HUES48 (cell line): Measurements from ENCODE around the gene ATG2B.

ENCODE experiments used
- H3K27ac ChIP-seq: one replicate; pipeline ENCODE4 v1.7.0; 2013; ENCODE audit warnings: low read depth, low read length, inconsistent platforms
- H3K27me3 ChIP-seq: 2 replicates; pipeline ENCODE4 v1.6.1; 2013; ENCODE audit warnings: mild to moderate bottlenecking, low read length; ENCODE audit not compliant: control insufficient read depth, insufficient read depth
- H3K36me3 ChIP-seq: 2 replicates; pipeline ENCODE4 v1.6.1; 2013; ENCODE audit warnings: low read length; ENCODE audit not compliant: control insufficient read depth, insufficient read depth
- H3K4me1 ChIP-seq: 2 replicates; pipeline ENCODE4 v1.6.1; 2013; ENCODE audit warnings: mild to moderate bottlenecking, low read length; ENCODE audit not compliant: control insufficient read depth, insufficient read depth
- H3K4me3 ChIP-seq: 2 replicates; pipeline ENCODE4 v1.5.1; 2013; ENCODE audit warnings: mild to moderate bottlenecking, low read depth, low read length
- H3K9ac ChIP-seq: 2 replicates; pipeline ENCODE4 v1.6.1; 2013; ENCODE audit warnings: mild to moderate bottlenecking, low read depth, low read length, moderate library complexity
- H3K9me3 ChIP-seq: 2 replicates; pipeline ENCODE4 v1.6.1; 2013; ENCODE audit warnings: low read length; ENCODE audit not compliant: control insufficient read depth, insufficient read depth

Gene ATG2B

DNA sequence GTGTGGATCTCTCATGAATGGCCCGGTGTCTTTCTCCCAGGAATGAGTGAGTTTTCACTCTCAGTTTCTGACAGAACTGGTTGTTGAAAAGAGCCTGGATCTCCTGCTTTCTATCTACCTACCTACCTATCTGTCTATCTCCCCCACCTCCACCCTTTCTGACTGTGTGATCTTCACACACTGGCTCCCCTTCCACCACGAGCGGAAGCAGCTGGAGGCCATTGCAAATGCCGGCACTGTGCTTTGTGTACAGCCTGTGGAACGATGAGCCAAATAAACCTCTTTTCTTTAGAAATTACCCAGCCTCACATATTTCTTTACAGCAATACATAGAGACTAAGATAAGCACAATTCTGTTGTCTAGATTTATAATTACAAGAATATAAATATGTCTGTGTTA is 7.4 kb upstream of the ATG2B start:
- H3K9me3 ChIP-seq: no peaks in the 10 kb centered on the region
- no peaks in the 10 kb centered on the region for H3K27me3 ChIP-seq
- no peak overlapping the region for H3K9ac ChIP-seq
- H3K36me3 ChIP-seq: peaks cover 13% of the 10 kb centered on the region; the same call in 1 of the 2 replicates
- no peak overlapping the region for H3K4me3 ChIP-seq
- 0 out of 2 replicates have a peak, but pooled peaks cover 6% of the 10 kb centered on the region for H3K4me1 ChIP-seq
- H3K27ac ChIP-seq: no peak overlapping the region

GRCh38 chr14:96368534-96368933 is 5.4 kb upstream of the ATG2B start:
- Histone ChIP-seq H3K27ac (no peak overlapping the region), H3K9ac (no peak overlapping the region), H3K27me3 (no peaks in the 10 kb centered on the region), H3K36me3 (peaks cover 12% of the 10 kb centered on the region; the same call in 1 of the 2 replicates), H3K4me3 (no peak overlapping the region), H3K9me3 (no peaks in the 10 kb centered on the region), H3K4me1 (peaks cover 13% of the 10 kb centered on the region; the same call in 1 of the 2 replicates)

DNA sequence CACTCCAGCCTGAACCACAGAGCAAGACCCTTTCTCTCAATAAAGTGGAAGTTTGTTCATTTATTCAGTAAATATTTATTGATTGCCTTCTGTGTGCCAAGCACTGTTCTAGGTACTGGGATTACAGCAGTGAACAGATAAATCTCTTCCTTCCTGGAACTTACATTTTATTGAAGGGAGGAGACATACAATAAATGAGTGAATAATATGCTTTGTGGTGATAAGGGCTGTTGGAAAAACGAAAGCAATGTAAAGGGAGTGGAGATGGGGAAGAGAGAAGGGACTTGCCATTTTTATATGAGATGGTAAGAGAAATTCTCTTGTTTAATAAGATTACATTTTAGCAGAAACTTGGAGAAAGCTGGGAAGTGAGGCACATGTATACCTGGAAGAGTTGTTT is 1.8 kb upstream of the ATG2B start:
- Histone ChIP-seq H3K27me3 (no peaks in the 10 kb centered on the region), H3K36me3 (peaks cover 12% of the 10 kb centered on the region; the same call in 1 of the 2 replicates), H3K9ac (no peak overlapping the region), H3K4me1 (peaks cover 33% of the 10 kb centered on the region), H3K27ac (no peak overlapping the region), H3K9me3 (no peaks in the 10 kb centered on the region), H3K4me3 (peak overlapping the region; percentile 91)

- Histone ChIP-seq H3K36me3 (0 out of 2 replicates have a peak, but pooled peaks cover 5% of the 10 kb centered on the region), H3K9me3 (no peaks in the 10 kb centered on the region), H3K9ac (peak overlapping the region; percentile 45), H3K4me3 (peak overlapping the region; percentile 91), H3K27me3 (no peaks in the 10 kb centered on the region), H3K4me1 (peaks cover 30% of the 10 kb centered on the region), H3K27ac (peak overlapping the region; percentile 70)
Measured at GRCh38 chr14:96363751-96364336, 703 bp upstream of the ATG2B start.

GRCh38 chr14:96362071-96362964 is 823 bp downstream of the ATG2B start:
- no peaks in the 10 kb centered on the region for H3K27me3 ChIP-seq
- H3K27ac ChIP-seq: peak overlapping the region; percentile 86
- H3K4me1 ChIP-seq: peaks cover 31% of the 10 kb centered on the region
- peak overlapping the region; percentile 91 for H3K4me3 ChIP-seq
- 0 out of 2 replicates have a peak, but pooled peaks cover 5% of the 10 kb centered on the region for H3K36me3 ChIP-seq
- H3K9me3 ChIP-seq: no peaks in the 10 kb centered on the region
- H3K9ac ChIP-seq: peak overlapping the region; percentile 39; the same call in 1 of the 2 replicates

DNA sequence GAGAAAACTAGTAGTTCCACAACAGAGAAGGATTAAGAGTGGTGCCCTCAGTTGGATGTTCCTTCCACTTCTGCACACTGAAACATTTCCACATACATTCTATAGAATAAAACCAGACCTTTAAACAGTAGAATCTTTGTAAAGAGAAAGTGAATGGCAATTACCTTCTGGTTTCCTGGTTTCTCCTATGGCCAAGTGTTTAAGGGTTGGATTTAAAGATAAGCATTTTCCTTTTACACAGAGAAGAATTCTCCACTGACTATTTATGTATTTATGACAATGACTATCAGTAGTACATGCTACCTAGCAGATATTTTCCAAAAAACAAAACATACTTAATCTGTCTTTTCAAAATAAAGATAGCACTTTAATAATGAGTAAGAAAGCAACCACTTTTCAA is 3.2 kb downstream of the ATG2B start:
- Histone ChIP-seq H3K9me3 (no peaks in the 10 kb centered on the region), H3K36me3 (0 out of 2 replicates have a peak, but pooled peaks cover 3% of the 10 kb centered on the region), H3K4me1 (peaks cover 43% of the 10 kb centered on the region), H3K27ac (no peak overlapping the region), H3K27me3 (no peaks in the 10 kb centered on the region), H3K4me3 (no peak overlapping the region), H3K9ac (no peak overlapping the region)

DNA sequence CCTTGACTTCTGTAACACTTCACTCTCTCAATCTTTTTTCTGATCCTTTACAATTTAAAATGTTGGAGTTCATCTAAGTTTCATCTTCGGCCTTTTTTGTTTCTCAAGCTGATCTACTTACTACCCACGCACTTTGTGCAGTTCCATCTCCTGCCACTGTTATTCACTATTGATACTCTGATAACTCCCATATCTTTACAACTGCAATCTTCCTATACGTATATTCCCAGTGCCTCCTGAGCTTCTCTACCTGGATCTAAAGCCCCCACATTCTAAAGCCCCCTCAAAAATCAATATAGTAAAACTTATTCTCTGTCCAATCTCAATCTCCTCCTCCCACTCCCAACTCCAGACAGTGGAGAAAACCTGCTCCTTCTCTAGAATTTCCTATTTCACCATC is 5.9 kb downstream of the ATG2B start:
- H3K4me3 ChIP-seq: no peak overlapping the region
- H3K27me3 ChIP-seq: no peaks in the 10 kb centered on the region
- H3K9ac ChIP-seq: no peak overlapping the region
- H3K4me1 ChIP-seq: peaks cover 35% of the 10 kb centered on the region
- no peaks in the 10 kb centered on the region for H3K9me3 ChIP-seq
- no peak overlapping the region for H3K27ac ChIP-seq
- no peaks in the 10 kb centered on the region for H3K36me3 ChIP-seq

GRCh38 chr14:96354246-96354645 is 8.9 kb downstream of the ATG2B start:
- Histone ChIP-seq H3K9me3 (no peaks in the 10 kb centered on the region), H3K27ac (no peak overlapping the region), H3K9ac (no peak overlapping the region), H3K4me1 (peaks cover 29% of the 10 kb centered on the region), H3K36me3 (no peaks in the 10 kb centered on the region), H3K27me3 (no peaks in the 10 kb centered on the region), H3K4me3 (no peak overlapping the region)

GRCh38 chr14:96352708-96353107 is 10.4 kb downstream of the ATG2B start:
- Histone ChIP-seq H3K9me3 (no peaks in the 10 kb centered on the region), H3K4me3 (no peak overlapping the region), H3K27ac (no peak overlapping the region), H3K4me1 (peaks cover 28% of the 10 kb centered on the region), H3K36me3 (no peaks in the 10 kb centered on the region), H3K9ac (no peak overlapping the region), H3K27me3 (no peaks in the 10 kb centered on the region)

DNA sequence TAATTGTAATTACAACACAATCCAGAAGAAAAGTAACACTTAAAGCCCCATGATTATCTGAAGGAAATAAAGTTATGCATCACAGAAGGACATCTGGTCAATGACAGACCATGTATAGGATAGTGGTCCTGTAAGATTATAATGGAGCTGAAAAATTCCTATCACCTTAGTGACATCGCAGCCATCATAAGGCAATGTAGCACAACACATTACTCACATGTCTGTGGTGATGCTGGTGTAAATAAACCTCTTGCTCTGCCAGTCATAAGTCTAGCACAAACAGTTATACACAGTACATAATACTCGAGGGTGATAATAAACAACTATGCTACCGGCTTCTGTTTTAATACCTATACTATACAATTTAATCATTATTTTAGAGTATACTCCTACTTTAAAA is 11.2 kb downstream of the ATG2B start:
- H3K9me3 ChIP-seq: no peaks in the 10 kb centered on the region

More for the DNA sequence above, 11.2 kb downstream of the ATG2B start:
- Histone ChIP-seq H3K27ac (no peak overlapping the region), H3K4me1 (peaks cover 27% of the 10 kb centered on the region), H3K36me3 (no peaks in the 10 kb centered on the region), H3K4me3 (no peak overlapping the region), H3K9ac (no peak overlapping the region), H3K27me3 (no peaks in the 10 kb centered on the region)
